IMR-90 (cell line): ENCODE measurements around the gene NEK6. TPM values are rescaled to one million over a fixed set of nuclear protein-coding genes. Genes with fewer than 3 reads are reported as not detected.

Experiments
- ATAC-seq: fragments of 200-7000 bp; cut with Tn5 transposase; 2 replicates; pipeline ENCODE4 v1.9.1; 2020; ENCODE audit warnings: low read depth, mild to moderate bottlenecking, moderate library complexity
- BruUV-seq: library from RNA; stranded (reverse); fragments of 400-500 nt; replicated peaks from 2 replicates; lab custom pipeline; 2021; lab: Mats Ljungman, UMichigan
- CTCF ChIA-PET: fragments of 300-600 bp; formaldehyde crosslinking; extraction: SDS; loops from one replicate; lab custom pipeline; 2021; ENCODE audit warnings: antibody characterized with exemption; lab: Yijun Ruan, JAX
- POLR2A ChIA-PET: fragments of 300-600 bp; sonication (Branson Sonifier 250); formaldehyde crosslinking; loops from one replicate; lab custom pipeline; 2022; ENCODE audit warnings: antibody characterized with exemption; ENCODE audit not compliant: unreplicated experiment; lab: Charles Lee
- DNase-seq: peaks from one replicate; pipeline ENCODE4 v3.0.0; 2013
- H2AFZ ChIP-seq: replicated peaks from 2 replicates; pipeline ENCODE3; 2013; ENCODE audit warnings: low read length, mild to moderate bottlenecking; ENCODE audit not compliant: poor library complexity
- H2AK5ac ChIP-seq: 2 replicates; pipeline ENCODE4 v1.6.1; 2013; ENCODE audit warnings: low read depth, low read length, inconsistent platforms
- H2AK9ac ChIP-seq: replicated peaks from 2 replicates; pipeline ENCODE3; 2013; ENCODE audit warnings: mild to moderate bottlenecking, low read depth, low read length, moderate library complexity; ENCODE audit not compliant: poor library complexity
- H2BK120ac ChIP-seq: 2 replicates; pipeline ENCODE4 v1.6.1; 2013; ENCODE audit warnings: low read depth, low read length, inconsistent platforms
- H2BK15ac ChIP-seq: 3 replicates; pipeline ENCODE4 v1.6.1; 2013; ENCODE audit warnings: low read depth, low read length, inconsistent platforms
- H2BK20ac ChIP-seq: 2 replicates; pipeline ENCODE4 v1.6.1; 2013; ENCODE audit warnings: low read depth, mild to moderate bottlenecking, inconsistent platforms, low read length, moderate library complexity
- H2BK5ac ChIP-seq: 2 replicates; pipeline ENCODE4 v1.6.1; 2013; ENCODE audit warnings: mild to moderate bottlenecking, low read depth, low read length, inconsistent platforms; ENCODE audit not compliant: poor library complexity, severe bottlenecking
- H3K14ac ChIP-seq: replicated peaks from 2 replicates; pipeline ENCODE4 v1.6.1; 2013; ENCODE audit warnings: low read depth, low read length, inconsistent platforms
- H3K18ac ChIP-seq: 2 replicates; pipeline ENCODE4 v1.6.1; 2013; ENCODE audit warnings: low read depth, low read length, control low read depth
- H3K23ac ChIP-seq: 2 replicates; pipeline ENCODE4 v1.6.1; 2013; ENCODE audit warnings: low read depth, low read length, inconsistent platforms
- H3K27ac ChIP-seq: 2 replicates; pipeline ENCODE4 v1.5.1; 2013; ENCODE audit warnings: mild to moderate bottlenecking, control low read depth, low read length; ENCODE audit not compliant: insufficient read depth
- H3K27me3 ChIP-seq: 2 replicates; pipeline ENCODE4 v1.6.1; 2013; ENCODE audit warnings: low read length; ENCODE audit not compliant: control insufficient read depth, insufficient read depth
- H3K36me3 ChIP-seq: 2 replicates; pipeline ENCODE4 v1.6.1; 2013; ENCODE audit warnings: low read length, mixed read lengths; ENCODE audit not compliant: control insufficient read depth, insufficient read depth
- H3K4ac ChIP-seq: 2 replicates; pipeline ENCODE4 v1.6.1; 2013; ENCODE audit warnings: low read depth, low read length, inconsistent platforms
- H3K4me1 ChIP-seq: 2 replicates; pipeline ENCODE4 v1.6.1; 2013; ENCODE audit warnings: low read length, mixed read lengths; ENCODE audit not compliant: control insufficient read depth, insufficient read depth
- H3K4me2 ChIP-seq: 2 replicates; pipeline ENCODE4 v1.6.1; 2013; ENCODE audit warnings: low read depth, mild to moderate bottlenecking, control low read depth, low read length, moderate library complexity
- H3K4me3 ChIP-seq: 2 replicates; pipeline ENCODE4 v1.5.1; 2013; ENCODE audit warnings: low read depth, mild to moderate bottlenecking, control low read depth, low read length, moderate library complexity; ENCODE audit not compliant: insufficient read depth
- H3K56ac ChIP-seq: 2 replicates; pipeline ENCODE4 v1.6.1; 2013; ENCODE audit warnings: low read length, inconsistent platforms; ENCODE audit not compliant: insufficient read depth; ENCODE audit errors: extremely low read depth
- H3K79me1 ChIP-seq, 2 experiments: 2 replicates each; pipeline ENCODE4 v1.6.1; 2013; ENCODE audit warnings: low read length in 2 of 2, inconsistent platforms in 1 of 2, low read depth in 1 of 2
- H3K9ac ChIP-seq: 2 replicates; pipeline ENCODE4 v1.6.1; 2013; ENCODE audit warnings: low read depth, low read length, control low read depth
- H3K9me1 ChIP-seq: 2 replicates; pipeline ENCODE4 v1.6.1; 2013; ENCODE audit warnings: low read length, inconsistent platforms; ENCODE audit not compliant: insufficient read depth
- H3K9me3 ChIP-seq: 2 replicates; pipeline ENCODE4 v1.6.1; 2013; ENCODE audit warnings: low read length; ENCODE audit not compliant: control insufficient read depth, insufficient read depth
- H4K20me1 ChIP-seq: 2 replicates; pipeline ENCODE4 v1.6.1; 2013; ENCODE audit warnings: low read length, inconsistent platforms; ENCODE audit not compliant: insufficient read depth
- H4K5ac ChIP-seq: 2 replicates; pipeline ENCODE4 v1.6.1; 2013; ENCODE audit warnings: mild to moderate bottlenecking, low read depth, low read length, control low read depth
- H4K8ac ChIP-seq, 2 experiments: 2 replicates each; pipeline ENCODE4 v1.6.1; 2013; ENCODE audit warnings: low read depth in 2 of 2, low read length in 2 of 2, control low read depth in 1 of 2, inconsistent platforms in 1 of 2
- H4K91ac ChIP-seq: 2 replicates; pipeline ENCODE4 v1.6.1; 2013; ENCODE audit warnings: low read depth, low read length, inconsistent platforms; ENCODE audit not compliant: insufficient read depth
- BHLHE40 ChIP-seq: fragments of 150-350 bp; IDR thresholded peaks from 2 replicates; pipeline ENCODE4 v1.6.1; 2016; ENCODE audit warnings: mild to moderate bottlenecking, low read depth, low read length
- ELK1 ChIP-seq: fragments of 150-350 bp; IDR thresholded peaks from 2 replicates; pipeline ENCODE4 v1.6.1; 2016; ENCODE audit warnings: low read depth, mild to moderate bottlenecking, low read length, moderate library complexity, borderline replicate concordance
- MAFK ChIP-seq: IDR thresholded peaks from 2 replicates; pipeline ENCODE4 v1.6.1; 2012; ENCODE audit warnings: low read depth, low read length, improper control_type of control experiment
- MAZ ChIP-seq: IDR thresholded peaks from 2 replicates; pipeline ENCODE4 v1.6.1; 2012; ENCODE audit warnings: low read depth, mild to moderate bottlenecking, low read length, improper control_type of control experiment, moderate library complexity, borderline replicate concordance
- NFE2L2 ChIP-seq: fragments of 150-350 bp; IDR thresholded peaks from 2 replicates; pipeline ENCODE4 v1.6.1; 2016; ENCODE audit warnings: low read depth, mild to moderate bottlenecking, low read length
- POLR2A ChIP-seq: IDR thresholded peaks from 2 replicates; pipeline ENCODE4 v1.6.1; 2012; ENCODE audit warnings: mild to moderate bottlenecking, low read depth, low read length
- RAD21 ChIP-seq: IDR thresholded peaks from 2 replicates; pipeline ENCODE4 v1.6.1; 2012; ENCODE audit warnings: low read length, improper control_type of control experiment
- RFX5 ChIP-seq: IDR thresholded peaks from 2 replicates; pipeline ENCODE4 v1.8.0; 2012; ENCODE audit warnings: low read depth, mild to moderate bottlenecking, low read length, moderate library complexity
- SMC3 ChIP-seq: fragments of 150-350 bp; IDR thresholded peaks from 2 replicates; pipeline ENCODE4 v1.6.1; 2016; ENCODE audit warnings: low read depth, mild to moderate bottlenecking, antibody characterized with exemption, low read length, moderate library complexity
- WGBS, 2 experiments: methylation state at CpG; one replicate each; pipeline versions ENCODE4 v1.1.5 to v1.1.7; 2013; ENCODE audit warnings: missing lambda C conversion rate in 2 of 2; ENCODE audit not compliant: insufficient read length in 1 of 2; ENCODE audit errors: extremely low coverage in 2 of 2; 5-methylcytosine and 5-hydroxymethylcytosine counted together
- dilution Hi-C: fragments of 300-500 bp; cut with HindIII; formaldehyde crosslinking; loops from one replicate; pipeline ENCODE4 v1.14.3; 2018; ENCODE audit warnings: low sequenced_read_pairs; ENCODE audit not compliant: unreplicated experiment
- in situ Hi-C: fragments of 300-500 bp; cut with MboI; formaldehyde crosslinking; loops from 3 replicates; pipeline ENCODE4 v1.14.3; 2019; ENCODE audit warnings: low sequenced_read_pairs, inconsistent platforms, mixed read lengths
- intact Hi-C: fragments of 100-400 bp; cut with micrococcal nuclease; formaldehyde crosslinking; loops from 2 replicates; pipeline ENCODE4 v1.10.0; 2022
- polyA plus RNA-seq, 3 experiments: library from polyadenylated mRNA; depleted of rRNA; stranded (reverse); fragments of >200 nt; gene quantifications; 2 replicates each; pipeline ENCODE4 v1.2.3, GENCODE V29; 2012; ENCODE audit warnings: low replicate concordance in 1 of 3
- total RNA-seq: library from RNA; depleted of rRNA; stranded (reverse); fragments of >200 nt; gene quantifications from 2 replicates; pipeline ENCODE4 v1.2.3, GENCODE V29; 2012
- TF ChIP-seq, protein P1 (sequence below): conservative IDR thresholded peaks from 2 replicates; pipeline ENCODE4 v1.5.1; 2012; ENCODE audit warnings: mild to moderate bottlenecking, low read depth, low read length, improper control_type of control experiment
- TF ChIP-seq, protein P2 (sequence below): fragments of 150-350 bp; IDR thresholded peaks from 2 replicates; pipeline ENCODE4 v1.6.1; 2017; ENCODE audit warnings: mild to moderate bottlenecking, antibody characterized with exemption, low read length, low read depth

The NEK6 gene
- total and polyA plus RNA-seq, 2 of the 4 experiments (the other 2 are of a cell fraction), result 79.9 to 112 TPM

- H2AFZ ChIP-seq, result no peak overlapping the region
- H3K27ac ChIP-seq, result no peak overlapping the region
- no peak for ATAC-seq
- H3K79me1 ChIP-seq, result peaks cover 42 to 90% of the 10 kb centered on the region in 2 experiments
- intact Hi-C loops, result no loop called here
- H4K5ac ChIP-seq, result no peak overlapping the region
- no peak overlapping the region for H2BK20ac ChIP-seq
- peaks cover 80% of the 10 kb centered on the region for H4K20me1 ChIP-seq
- BruUV-seq, result no TSS peak
- CTCF ChIA-PET, result no interaction called here
- H4K8ac ChIP-seq, result no peak overlapping the region
- in situ Hi-C loops, result no loop called here
- H3K18ac ChIP-seq, result no peak overlapping the region
- peaks cover 6% of the 10 kb centered on the region for H3K36me3 ChIP-seq
- H2BK5ac ChIP-seq, result no peak overlapping the region
- H3K23ac ChIP-seq, result no peak overlapping the region
- no peak overlapping the region for H3K9ac ChIP-seq
- H3K14ac ChIP-seq, result no peak overlapping the region; the same call in 1 of the 2 replicates
- TF ChIP-seq POLR2A, result no peak
- no peak for TF ChIP-seq RFX5
- no peak for TF ChIP-seq MAZ
- no peak for TF ChIP-seq ELK1
- TF ChIP-seq, protein P1, sequence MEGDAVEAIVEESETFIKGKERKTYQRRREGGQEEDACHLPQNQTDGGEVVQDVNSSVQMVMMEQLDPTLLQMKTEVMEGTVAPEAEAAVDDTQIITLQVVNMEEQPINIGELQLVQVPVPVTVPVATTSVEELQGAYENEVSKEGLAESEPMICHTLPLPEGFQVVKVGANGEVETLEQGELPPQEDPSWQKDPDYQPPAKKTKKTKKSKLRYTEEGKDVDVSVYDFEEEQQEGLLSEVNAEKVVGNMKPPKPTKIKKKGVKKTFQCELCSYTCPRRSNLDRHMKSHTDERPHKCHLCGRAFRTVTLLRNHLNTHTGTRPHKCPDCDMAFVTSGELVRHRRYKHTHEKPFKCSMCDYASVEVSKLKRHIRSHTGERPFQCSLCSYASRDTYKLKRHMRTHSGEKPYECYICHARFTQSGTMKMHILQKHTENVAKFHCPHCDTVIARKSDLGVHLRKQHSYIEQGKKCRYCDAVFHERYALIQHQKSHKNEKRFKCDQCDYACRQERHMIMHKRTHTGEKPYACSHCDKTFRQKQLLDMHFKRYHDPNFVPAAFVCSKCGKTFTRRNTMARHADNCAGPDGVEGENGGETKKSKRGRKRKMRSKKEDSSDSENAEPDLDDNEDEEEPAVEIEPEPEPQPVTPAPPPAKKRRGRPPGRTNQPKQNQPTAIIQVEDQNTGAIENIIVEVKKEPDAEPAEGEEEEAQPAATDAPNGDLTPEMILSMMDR, result no peak
- TF ChIP-seq SMC3, result no peak
- TF ChIP-seq, protein P2, sequence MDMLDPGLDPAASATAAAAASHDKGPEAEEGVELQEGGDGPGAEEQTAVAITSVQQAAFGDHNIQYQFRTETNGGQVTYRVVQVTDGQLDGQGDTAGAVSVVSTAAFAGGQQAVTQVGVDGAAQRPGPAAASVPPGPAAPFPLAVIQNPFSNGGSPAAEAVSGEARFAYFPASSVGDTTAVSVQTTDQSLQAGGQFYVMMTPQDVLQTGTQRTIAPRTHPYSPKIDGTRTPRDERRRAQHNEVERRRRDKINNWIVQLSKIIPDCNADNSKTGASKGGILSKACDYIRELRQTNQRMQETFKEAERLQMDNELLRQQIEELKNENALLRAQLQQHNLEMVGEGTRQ, result no peak
- no peak for TF ChIP-seq BHLHE40
- no peak for TF ChIP-seq MAFK
- TF ChIP-seq RAD21, result no peak
- no peak for TF ChIP-seq NFE2L2
- H3K4me2 ChIP-seq, result no peak overlapping the region
- H2AK9ac ChIP-seq, result no peak overlapping the region
- no peak overlapping the region for H2BK15ac ChIP-seq
- no peak overlapping the region for H2AK5ac ChIP-seq
- H3K4me3 ChIP-seq, result no peak overlapping the region
- WGBS, 2 experiments, result no CpG with 5 or more reads among the region's 3 CpGs
- DNase-seq, result no peak
- H3K9me3 ChIP-seq, result no peaks in the 10 kb centered on the region
- dilution Hi-C loops, result no loop called here
- POLR2A ChIA-PET, result no interaction called here
- no peak overlapping the region for H3K4ac ChIP-seq
- H3K27me3 ChIP-seq, result no peaks in the 10 kb centered on the region
- H3K56ac ChIP-seq, result no peak overlapping the region
- H2BK120ac ChIP-seq, result no peak overlapping the region
- peaks cover 31% of the 10 kb centered on the region for H3K9me1 ChIP-seq
- H4K91ac ChIP-seq, result no peak overlapping the region
- H3K4me1 ChIP-seq, result peaks cover 16% of the 10 kb centered on the region
Measured at GRCh38 chr9:124368692-124369091, 110.9 kb downstream of the NEK6 start.
